CD4-positive, alpha-beta T cell (primary cell): ENCODE data around the gene AJUBA. TPM values are rescaled to one million over a fixed set of nuclear protein-coding genes. Genes with fewer than 3 reads are reported as not detected.
"Not testable (repeated sequence)": the region's sequence is repeated elsewhere in the genome, so short reads cannot be mapped to it uniquely, and the experiment has no call there.

ENCODE experiments used
- ATAC-seq: fragments of 200-7000 bp; cut with Tn5 transposase; one replicate; pipeline ENCODE4 v1.10.0; 2022; ENCODE audit warnings: mild to moderate bottlenecking; ENCODE audit not compliant: poor library complexity
- CTCF ChIA-PET: fragments of 350-600 bp; sonication (Branson Sonifier 250); formaldehyde crosslinking; loops from one replicate; lab custom pipeline; 2021; ENCODE audit warnings: antibody characterized with exemption, inconsistent platforms; lab: Charles Lee
- POLR2A ChIA-PET: fragments of 350-600 bp; sonication (Branson Sonifier 250); formaldehyde crosslinking; loops from one replicate; lab custom pipeline; 2021; ENCODE audit warnings: antibody characterized with exemption, inconsistent platforms; lab: Charles Lee
- DNase-seq, 14 experiments: peaks; one replicate each; pipeline ENCODE4 v3.0.0-alpha.2; 2013 to 2020; ENCODE audit warnings: mixed read lengths in 2 of 14
- H3K27ac ChIP-seq, 2 donors: one replicate each; pipeline versions ENCODE4 v1.5.1 to v1.7.0; 2013; ENCODE audit warnings: low read length in 2 of 2, low read depth in 1 of 2, mild to moderate bottlenecking in 1 of 2
- H3K27me3 ChIP-seq, 2 experiments: 1 replicate in 1 of 2; 2 replicates in 1 of 2; pipeline versions ENCODE4 v1.6.1 to v1.7.0; 2013; ENCODE audit warnings: low read length in 2 of 2, control low read depth in 1 of 2, mild to moderate bottlenecking in 1 of 2, moderate library complexity in 1 of 2; ENCODE audit not compliant: insufficient read depth in 2 of 2, control insufficient read depth in 1 of 2
- H3K36me3 ChIP-seq: one replicate; pipeline ENCODE4 v1.6.1; 2013; ENCODE audit warnings: low read length, control low read depth; ENCODE audit not compliant: insufficient read depth
- H3K4me1 ChIP-seq: one replicate; pipeline ENCODE4 v1.6.1; 2013; ENCODE audit warnings: low read length, control low read depth; ENCODE audit not compliant: insufficient read depth
- H3K4me3 ChIP-seq: one replicate; pipeline ENCODE4 v1.5.1; 2013; ENCODE audit warnings: mild to moderate bottlenecking, low read length, moderate library complexity
- H3K9me3 ChIP-seq, 2 experiments: 1 replicate in 1 of 2; 2 replicates in 1 of 2; pipeline versions ENCODE4 v1.6.1 to v1.7.0; 2013; ENCODE audit warnings: low read length in 2 of 2, mild to moderate bottlenecking in 2 of 2, control low read depth in 1 of 2, moderate library complexity in 1 of 2; ENCODE audit not compliant: control insufficient read depth in 1 of 2, insufficient read depth in 1 of 2
- H3K27ac Mint-ChIP-seq: one replicate; pipeline ENCODE4 v1.8.0; 2020; ENCODE audit warnings: mixed read lengths
- H3K27me3 Mint-ChIP-seq: one replicate; pipeline ENCODE4 v1.8.0; 2021; ENCODE audit warnings: mixed read lengths
- H3K36me3 Mint-ChIP-seq: one replicate; pipeline ENCODE4 v1.8.0; 2021; ENCODE audit warnings: low read depth, mixed read lengths
- H3K4me1 Mint-ChIP-seq: one replicate; pipeline ENCODE4 v1.8.0; 2021; ENCODE audit warnings: low read depth, mixed read lengths
- H3K4me3 Mint-ChIP-seq: one replicate; pipeline ENCODE4 v1.8.0; 2020; ENCODE audit warnings: mild to moderate bottlenecking, mixed read lengths
- H3K9me3 Mint-ChIP-seq: one replicate; pipeline ENCODE4 v1.8.0; 2020; ENCODE audit warnings: mixed read lengths
- CTCF ChIP-seq: fragments of 200-600 bp; IDR thresholded peaks from one replicate; pipeline ENCODE4 v1.8.0; 2022; ENCODE audit warnings: antibody characterized with exemption, mild to moderate bottlenecking
- intact Hi-C, 2 experiments: fragments of 100-400 bp; cut with DNase I in 1 of 2; cut with micrococcal nuclease in 1 of 2; formaldehyde crosslinking; loops; one replicate each; pipeline versions ENCODE4 v1.15.1 to v1.9.0; 2023 to 2025; cut with DNase I, micrococcal nuclease
- total RNA-seq, 174 experiments: library from RNA in 2 of 174; stranded (reverse) in 2 of 174; gene quantifications; one replicate each; pipeline ENCODE4 v1.2.3 and lab custom pipeline; 2021 to 2026

AJUBA gene
- total RNA-seq, 2 experiments from 2014 or later: 0.67 to 1.1 TPM

- Histone ChIP-seq H3K27me3 (no peaks in the 10 kb centered on the region), H3K4me3 (peak overlapping the region; percentile 80), H3K4me1 (peaks cover 26% of the 10 kb centered on the region), H3K36me3 (no peaks in the 10 kb centered on the region), H3K9me3 (no peaks in the 10 kb centered on the region), H3K27ac (peak overlapping the region; percentile 83 to 84)
- peak; percentile 60 for TF ChIP-seq CTCF
- DNase-seq (peak; percentile 92 to 99 (median 96)), ATAC-seq (peak; percentile 94)
- Mint-ChIP-seq H3K27ac (peak overlapping the region; percentile 93), H3K27me3 (no peaks in the 10 kb centered on the region), H3K4me3 (peak overlapping the region; percentile 95), H3K9me3 (no peaks in the 10 kb centered on the region), H3K4me1 (peaks cover 52% of the 10 kb centered on the region), H3K36me3 (no peaks in the 10 kb centered on the region)
- intact Hi-C loops: loop anchor here (1.0 to 2.0 kb wide), 4 partner anchors 24 to 50 kb away; partner anchors contain the start of genes AJUBA (in 1 of the 2) and PSMB5 (in 1 of the 2)
- ChIA-PET CTCF (interaction anchor here (0.5 to 2.9 kb wide), 31 partner anchors 9 to 451 kb away, joined by 3 to 42 read pairs (median 6); partner anchors contain the start of genes ACIN1, C14orf119, CDH24 and HAUS4), POLR2A (interaction anchor here (0.7 to 3.9 kb wide), 34 partner anchors 9 to 1480 kb away, joined by 3 to 71 read pairs (median 7); partner anchors contain the start of genes ACIN1, AJUBA, C14orf119 and CDH24)
Measured at GRCh38 chr14:23006544-23007419, 24.4 kb upstream of the AJUBA start.

GRCh38 chr14:23006188-23006534 lies 23.8 kb upstream of the AJUBA start:
- no peaks in the 10 kb centered on the region for H3K36me3 ChIP-seq
- POLR2A ChIA-PET: interaction anchor here (0.7 to 3.9 kb wide), 24 partner anchors 11 to 1480 kb away, joined by 3 to 71 read pairs (median 10); partner anchors contain the start of genes ACIN1, AJUBA, C14orf119 and CDH24
- no peak for TF ChIP-seq CTCF
- CTCF ChIA-PET: interaction anchor here (1.1 to 2.9 kb wide), 25 partner anchors 10 to 436 kb away, joined by 3 to 42 read pairs (median 7); partner anchors contain the start of genes ACIN1, C14orf119, CDH24 and OXA1L
- Mint-ChIP-seq H3K4me1 (peaks cover 52% of the 10 kb centered on the region), H3K36me3 (no peaks in the 10 kb centered on the region), H3K27ac (peak overlapping the region; percentile 93), H3K27me3 (no peaks in the 10 kb centered on the region), H3K9me3 (no peaks in the 10 kb centered on the region), H3K4me3 (peak overlapping the region; percentile 95)
- DNase-seq (no peak), ATAC-seq (no peak)
- no peaks in the 10 kb centered on the region for H3K27me3 ChIP-seq
- H3K9me3 ChIP-seq: no peaks in the 10 kb centered on the region
- intact Hi-C loops: loop anchor here (1.0 to 2.0 kb wide), 2 partner anchors 23 to 28 kb away; partner anchors contain the start of genes AJUBA (in 1 of the 2) and PSMB5 (in 1 of the 2)
- H3K4me1 ChIP-seq: peaks cover 26% of the 10 kb centered on the region
- peak overlapping the region; percentile 83 to 84 for H3K27ac ChIP-seq
- peak overlapping the region; percentile 80 for H3K4me3 ChIP-seq

GRCh38 chr14:23005451-23006187 lies 23.3 kb upstream of the AJUBA start:
- H3K36me3 Mint-ChIP-seq: no peaks in the 10 kb centered on the region
- H3K4me3 Mint-ChIP-seq: peak overlapping the region; percentile 95
- peaks cover 52% of the 10 kb centered on the region for H3K4me1 Mint-ChIP-seq
- Histone ChIP-seq H3K9me3 (no peaks in the 10 kb centered on the region), H3K27me3 (no peaks in the 10 kb centered on the region), H3K4me3 (no peak overlapping the region), H3K36me3 (no peaks in the 10 kb centered on the region), H3K4me1 (peaks cover 26% of the 10 kb centered on the region), H3K27ac (no peak overlapping the region)
- no peaks in the 10 kb centered on the region for H3K9me3 Mint-ChIP-seq
- POLR2A ChIA-PET: interaction anchor here (0.7 to 3.9 kb wide), 19 partner anchors 12 to 1479 kb away, joined by 3 to 71 read pairs (median 10); partner anchors contain the start of genes ACIN1, AJUBA, C14orf119 and CDH24
- CTCF ChIA-PET: interaction anchor here (1.4 to 2.9 kb wide), 14 partner anchors 10 to 436 kb away, joined by 4 to 42 read pairs (median 8); partner anchors contain the start of genes ACIN1, C14orf119, CDH24 and PSMB5
- DNase-seq (no peak), ATAC-seq (no peak)
- intact Hi-C loops: loop anchor here (1.0 to 2.0 kb wide), 2 partner anchors 23 to 29 kb away; partner anchors contain the start of genes AJUBA (in 1 of the 2) and PSMB5 (in 1 of the 2)
- no peak for TF ChIP-seq CTCF
- H3K27ac Mint-ChIP-seq: peak overlapping the region; percentile 93
- no peaks in the 10 kb centered on the region for H3K27me3 Mint-ChIP-seq

- H3K27me3 Mint-ChIP-seq, H3K27ac ChIP-seq, H3K4me3 Mint-ChIP-seq, H3K36me3 ChIP-seq, H3K9me3 ChIP-seq, H3K27ac Mint-ChIP-seq, H3K4me3 ChIP-seq, DNase-seq, ATAC-seq, intact Hi-C loops, CTCF ChIA-PET, H3K36me3 Mint-ChIP-seq, H3K9me3 Mint-ChIP-seq, H3K27me3 ChIP-seq: not testable (repeated sequence)
- peaks cover 41% of the 10 kb centered on the region for H3K4me1 Mint-ChIP-seq
- POLR2A ChIA-PET: interaction anchor here (0.6 kb wide), 1 partner anchor 54 kb away, joined by 3 read pairs; no protein-coding TSS in a partner anchor
- peaks cover 18% of the 10 kb centered on the region for H3K4me1 ChIP-seq
Measured at GRCh38 chr14:23004274-23004673, 21.9 kb upstream of the AJUBA start.
